Measurements from ENCODE around the gene BMPR1B. TPM values are rescaled to one million over a fixed set of nuclear protein-coding genes. Genes with fewer than 3 reads are reported as not detected.

Gene BMPR1B
- total and polyA plus RNA-seq, 9 of the 15 experiments (the other 6 are each of a cell fraction or from before 2014, with no cell fraction given), result 0.01 TPM; not detected in 8

DNA sequence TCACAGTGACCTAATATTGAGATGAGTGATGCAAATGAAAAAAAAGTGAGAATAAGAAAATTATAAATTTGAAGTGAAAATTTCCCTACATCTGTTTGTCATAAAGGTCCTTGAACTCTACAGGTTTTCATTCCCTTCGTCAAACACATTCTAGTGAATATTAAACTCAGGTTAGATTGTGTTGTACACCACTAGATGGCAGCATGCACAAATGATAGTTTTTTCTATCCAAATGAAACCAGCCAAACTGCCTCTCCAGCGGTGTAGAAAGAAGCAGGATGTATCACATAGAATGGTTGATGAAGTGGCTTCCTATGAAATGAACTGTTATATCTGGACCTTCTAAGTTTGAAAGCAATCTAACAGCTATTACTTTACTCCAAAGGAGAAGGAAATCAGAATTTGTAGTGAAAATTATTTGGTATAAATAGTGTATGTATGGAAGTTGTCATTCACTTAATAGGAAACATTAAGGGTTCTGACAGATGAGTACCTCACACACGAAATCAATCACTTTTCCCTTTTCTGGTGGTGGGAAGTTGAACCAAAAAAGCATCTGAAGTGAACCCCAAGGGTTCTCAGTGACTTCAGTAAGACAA, 408.3 kb downstream of the BMPR1B start:
- peak; percentile 92 for FAIRE-seq
- TF ChIP-seq, protein P1, sequence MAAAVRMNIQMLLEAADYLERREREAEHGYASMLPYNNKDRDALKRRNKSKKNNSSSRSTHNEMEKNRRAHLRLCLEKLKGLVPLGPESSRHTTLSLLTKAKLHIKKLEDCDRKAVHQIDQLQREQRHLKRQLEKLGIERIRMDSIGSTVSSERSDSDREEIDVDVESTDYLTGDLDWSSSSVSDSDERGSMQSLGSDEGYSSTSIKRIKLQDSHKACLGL (CRISPR knock-in tag; IDR thresholded peaks at IDR 0.05; ENCODE audit: borderline replicate concordance, poor library complexity, severe bottlenecking), result no peak
- TF ChIP-seq CC2D1A (IDR thresholded peaks at IDR 0.05) (peak; percentile 15; the same call in 1 of the 2 replicates), HMGN3 (IDR thresholded peaks at IDR 0.05; ENCODE audit: borderline replicate concordance, extremely low read depth, insufficient read length, low read depth, low read length) (no peak), U2AF1 (optimal IDR thresholded peaks at IDR 0.05; ENCODE audit: low read depth, low read length) (no peak), SMC3 (conservative IDR thresholded peaks at IDR 0.05; ENCODE audit: insufficient read depth, low read depth, low read length) (peak; percentile 74), CTCF (IDR thresholded peaks at IDR 0.05 in 2 of 3, conservative IDR thresholded peaks at IDR 0.05 in 1 of 3; ENCODE audit: insufficient read depth in 2 of 3, low read depth in 1 of 3, low read length in 3 of 3) (peak; percentile 42 to 76 (median 57); a peak in 4 of 6 replicates), DEAF1 (CRISPR knock-in tag; IDR thresholded peaks at IDR 0.05) (peak; percentile 79), RAD21 (CRISPR knock-in tag; conservative IDR thresholded peaks at IDR 0.05 in 1 of 2, IDR thresholded peaks at IDR 0.05 in 1 of 2) (peak; percentile 84 to 89)

More for the DNA sequence above, 408.3 kb downstream of the BMPR1B start:
- CTCF ChIA-PET (ENCODE audit: low intra/inter-chr PET ratio), result interaction anchor here (0.5 to 0.7 kb wide), 2 partner anchors 100 to 1493 kb away, joined by 3 read pairs; no protein-coding TSS in a partner anchor
- Histone ChIP-seq H3K27ac (ENCODE audit: extremely low read depth, low read depth, low read length) (no peak overlapping the region), H3K9me1 (ENCODE audit: control insufficient read depth, insufficient read depth, low read length) (no peaks in the 10 kb centered on the region), H3K4me2 (ENCODE audit: insufficient read depth, low read length) (no peak overlapping the region), H4K20me1 (replicated peaks; ENCODE audit: control insufficient read depth, insufficient read depth, low read length) (no peaks in the 10 kb centered on the region), H2AFZ (ENCODE audit: low read depth, low read length) (no peak overlapping the region), H3K36me3 (ENCODE audit: control insufficient read depth, insufficient read depth, low read length) (no peaks in the 10 kb centered on the region), H3K9me3 (replicated peaks; ENCODE audit: control insufficient read depth, insufficient read depth, low read depth, low read length) (no peaks in the 10 kb centered on the region), H3K4me1 (replicated peaks in 1 of 2; ENCODE audit: control insufficient read depth in 2 of 2, insufficient read depth in 2 of 2, low read length in 2 of 2) (no peaks in the 10 kb centered on the region), H3K79me2 (ENCODE audit: control insufficient read depth, insufficient read depth, low read length) (no peaks in the 10 kb centered on the region), H3K27me3 (ENCODE audit: control insufficient read depth in 2 of 2, insufficient read depth in 2 of 2, low read length in 2 of 2) (peaks cover 0 to 8% of the 10 kb centered on the region in 2 experiments; a peak in 3 of 5 replicates), H3K9ac (ENCODE audit: insufficient read depth in 1 of 2, low read depth in 2 of 2, low read length in 2 of 2) (no peak overlapping the region), H3K4me3 (no peak overlapping the region)
- DNase-seq (ENCODE audit: extremely low read depth in 1 of 4, low spot score in 3 of 4) (peak; percentile 41 to 75 (median 50)), ATAC-seq (peak; percentile 87)
- in situ Hi-C loops (cut with MboI), result loop anchor here (25.0 kb wide), 1 partner anchor 346 kb away; no protein-coding TSS in a partner anchor
- BruUV-seq (replicated peaks), result no TSS peak
- POLR2A ChIA-PET, result no interaction called here
- intact Hi-C loops (cut with micrococcal nuclease), result loop anchor here (5.0 kb wide), 2 partner anchors 331 to 1186 kb away; no protein-coding TSS in a partner anchor
- 0% methylated on average over 3 of the region's 3 CpGs for WGBS (ENCODE audit: insufficient coverage, low coverage, missing lambda C conversion rate)
